HG03060 (cell line): ENCODE data around the gene NMNAT3.

Source experiments
- ATAC-seq: cut with Tn5 transposase; IDR thresholded peaks from one replicate; pipeline ENCODE4 v1.9.1; 2021; ENCODE audit warnings: low read depth, moderate number of reproducible peaks; ENCODE audit not compliant: unreplicated experiment

The NMNAT3 gene

GRCh38 chr3:139552632-139553365, 125.0 kb downstream of the NMNAT3 start:
- no peak for ATAC-seq

DNA sequence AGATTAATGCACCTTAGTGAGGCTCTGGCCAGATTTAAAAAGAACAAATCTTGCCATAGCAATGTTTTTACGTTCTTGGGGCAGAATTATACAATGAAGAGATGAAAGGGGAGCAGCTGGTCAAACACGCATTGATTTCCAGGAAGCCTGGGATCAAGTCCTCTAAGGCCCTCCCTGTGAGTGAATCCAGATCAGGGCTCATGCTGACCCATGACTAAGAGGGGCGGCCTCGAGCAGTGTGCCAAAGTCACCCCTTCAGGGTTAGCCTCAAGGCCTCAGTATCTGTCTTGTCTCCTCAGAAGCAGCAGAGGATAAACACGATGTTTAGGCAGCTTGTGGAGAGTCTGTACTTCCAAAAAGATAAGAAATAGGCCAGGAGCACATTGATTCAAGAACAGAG, 129.0 kb downstream of the NMNAT3 start:
- no peak for ATAC-seq

- no peak for ATAC-seq
Measured at GRCh38 chr3:139547666-139548065, 130.1 kb downstream of the NMNAT3 start.

DNA sequence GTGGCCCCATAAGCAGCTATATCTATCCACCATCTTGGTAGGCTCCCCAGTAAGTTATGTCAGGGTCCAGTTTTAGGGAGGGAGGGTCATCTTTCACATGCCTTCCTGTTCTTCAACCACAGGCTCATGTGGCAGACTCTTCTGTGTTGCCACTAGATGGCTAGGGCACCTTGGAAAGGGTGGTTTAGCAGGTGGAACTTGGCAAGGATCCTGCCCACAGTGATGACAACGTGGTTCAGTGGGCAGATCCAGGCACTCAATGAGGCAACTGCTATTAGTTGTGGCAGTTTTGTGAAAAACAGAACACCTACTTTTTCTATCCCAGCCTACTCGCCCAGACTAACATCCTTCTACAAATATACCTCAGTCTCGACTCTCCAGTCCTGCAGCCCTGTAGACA, 131.0 kb downstream of the NMNAT3 start:
- no peak for ATAC-seq

DNA sequence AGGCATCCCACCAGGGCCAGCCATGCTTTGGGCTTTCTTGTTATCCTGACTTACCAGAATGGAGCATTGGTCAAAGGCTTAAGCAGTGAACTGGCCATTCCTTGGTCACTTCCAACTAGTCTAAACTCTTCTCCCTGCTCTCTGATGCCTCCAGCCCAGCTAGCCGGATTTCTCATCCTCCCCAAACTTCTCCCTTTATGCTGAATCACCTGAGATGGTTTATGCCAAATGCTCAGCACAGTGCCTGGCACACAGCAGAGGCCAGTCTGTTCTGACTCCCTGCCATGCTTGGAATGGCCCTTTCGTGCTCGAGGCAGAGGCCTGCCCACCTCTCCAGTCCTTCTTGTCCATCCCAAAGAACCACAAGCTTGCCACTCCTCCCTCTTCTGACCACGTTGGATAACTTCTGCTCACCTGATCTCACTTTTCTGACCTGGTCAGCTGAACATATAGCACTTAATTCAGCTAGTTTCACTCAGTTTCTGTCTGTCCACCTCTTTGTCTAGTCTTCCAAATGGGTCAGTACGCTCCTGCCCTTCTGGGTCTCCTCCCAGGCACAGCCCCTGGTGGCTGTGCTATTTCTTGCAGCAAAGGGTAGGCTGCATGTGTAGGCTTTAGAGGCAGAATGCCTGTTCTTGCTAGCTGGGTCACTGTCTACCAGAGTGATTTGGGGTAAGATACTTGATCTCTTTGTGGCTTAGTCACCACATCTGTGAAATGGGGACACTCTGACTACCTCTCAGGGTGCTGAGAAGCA, 136.1 kb downstream of the NMNAT3 start:
- no peak for ATAC-seq

- ATAC-seq: no peak
Measured at GRCh38 chr3:139540651-139541531, 136.9 kb downstream of the NMNAT3 start.

DNA sequence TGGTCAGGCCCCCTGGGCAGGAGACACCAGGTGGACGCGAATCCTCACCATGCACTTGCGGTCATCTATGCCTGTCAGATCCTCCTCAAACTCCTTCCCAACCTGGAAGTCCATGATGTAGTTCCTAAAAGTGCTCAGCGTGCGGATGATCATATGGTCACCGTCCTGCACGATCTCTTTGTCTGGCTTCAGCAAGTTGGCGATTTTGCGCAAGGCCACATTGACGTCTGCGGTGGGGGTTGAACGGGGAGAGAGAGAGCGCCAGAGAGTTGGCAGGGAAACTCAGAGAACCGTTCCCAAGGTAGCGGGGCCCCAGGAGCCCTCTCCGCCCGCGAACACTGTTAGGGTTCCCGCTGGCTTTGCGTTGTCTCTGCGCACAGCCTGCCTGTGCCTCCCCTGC, 139.0 kb downstream of the NMNAT3 start:
- no peak for ATAC-seq

DNA sequence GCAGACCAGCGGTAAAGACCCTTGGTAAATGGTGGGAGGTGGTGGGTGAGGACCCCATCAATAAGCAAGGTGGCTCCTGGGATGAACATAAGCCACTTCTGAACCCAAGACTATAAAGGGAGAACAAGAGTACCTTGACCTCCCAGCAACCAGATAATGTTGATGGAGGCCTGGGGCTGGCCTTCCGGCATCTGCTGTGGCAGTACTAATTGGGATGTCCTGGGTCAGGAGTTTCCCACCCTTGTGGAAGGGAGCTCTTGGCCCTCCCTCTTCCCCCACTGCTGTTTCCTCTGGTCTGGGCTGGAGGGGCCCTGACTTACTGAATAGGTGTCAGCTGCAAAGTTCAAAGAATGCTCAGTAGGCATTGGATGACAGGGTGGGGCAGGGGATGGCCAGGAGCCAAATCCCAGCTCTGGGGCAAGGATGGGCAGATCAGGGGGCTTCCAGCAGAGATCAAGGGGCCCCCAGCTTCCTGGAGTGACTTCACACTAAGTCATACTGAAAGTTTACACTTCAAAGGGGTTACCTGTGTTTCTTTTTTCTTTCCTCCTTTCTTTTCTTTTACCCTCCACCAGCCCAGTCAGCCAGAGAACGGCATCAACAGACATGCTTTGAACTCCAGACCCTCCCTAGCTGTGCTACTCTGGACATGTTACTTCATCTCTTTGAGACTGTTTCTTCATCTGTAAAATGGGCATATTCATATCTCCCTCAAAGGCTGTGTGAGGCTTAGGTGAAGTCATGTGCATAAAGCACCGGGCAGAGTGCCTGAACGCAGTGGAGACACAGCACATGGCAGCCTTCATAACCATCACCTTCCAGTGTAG, 139.8 kb downstream of the NMNAT3 start:
- ATAC-seq: no peak

GRCh38 chr3:139537361-139537760, 140.4 kb downstream of the NMNAT3 start:
- no peak for ATAC-seq

GRCh38 chr3:139534992-139535879, 142.5 kb downstream of the NMNAT3 start:
- no peak for ATAC-seq

DNA sequence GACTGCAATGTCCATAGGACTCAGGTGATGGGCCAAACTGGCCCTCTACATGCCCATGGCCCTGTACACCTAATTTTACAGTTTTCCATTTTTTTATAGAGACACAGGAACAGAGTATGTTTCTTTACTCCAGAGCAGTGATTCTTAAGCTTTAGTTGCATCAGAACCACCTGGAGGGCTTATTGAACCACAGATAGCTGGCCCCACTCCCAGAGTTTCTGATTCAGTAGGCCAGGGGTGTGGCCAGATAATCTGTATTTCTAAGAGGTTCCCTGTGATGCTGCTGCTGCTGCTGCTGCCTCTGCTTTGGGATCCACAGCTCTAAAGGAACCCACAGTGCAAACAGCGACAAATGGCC, 143.3 kb downstream of the NMNAT3 start:
- ATAC-seq: peak; percentile 73

- ATAC-seq: peak; percentile 28
Measured at GRCh38 chr3:139533781-139534454, 143.9 kb downstream of the NMNAT3 start.

- no peak for ATAC-seq
Measured at GRCh38 chr3:139532976-139533375, 144.8 kb downstream of the NMNAT3 start.

- no peak for ATAC-seq
Measured at GRCh38 chr3:139530717-139531116, 147.1 kb downstream of the NMNAT3 start.

DNA sequence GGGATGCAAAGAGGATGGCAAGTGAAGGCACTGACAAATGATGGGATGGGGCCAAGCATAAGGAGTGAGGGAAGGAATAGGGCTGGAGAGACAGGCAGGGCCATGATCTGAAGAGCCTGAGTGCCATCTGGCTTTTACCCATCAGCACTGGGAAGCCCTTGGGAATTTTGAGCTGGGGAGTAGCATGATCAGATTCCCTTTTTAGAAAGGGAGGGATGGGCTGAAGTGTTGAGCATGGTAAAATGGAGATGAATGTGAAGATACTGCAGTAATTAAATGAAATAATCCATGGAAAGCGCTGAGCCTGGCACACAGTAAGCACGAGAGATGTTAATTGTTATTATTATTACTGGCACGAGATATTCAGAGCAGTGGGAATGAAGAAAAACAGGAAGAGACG, 148.1 kb downstream of the NMNAT3 start:
- ATAC-seq: no peak

- ATAC-seq: no peak
Measured at GRCh38 chr3:139528924-139529323, 148.8 kb downstream of the NMNAT3 start.

DNA sequence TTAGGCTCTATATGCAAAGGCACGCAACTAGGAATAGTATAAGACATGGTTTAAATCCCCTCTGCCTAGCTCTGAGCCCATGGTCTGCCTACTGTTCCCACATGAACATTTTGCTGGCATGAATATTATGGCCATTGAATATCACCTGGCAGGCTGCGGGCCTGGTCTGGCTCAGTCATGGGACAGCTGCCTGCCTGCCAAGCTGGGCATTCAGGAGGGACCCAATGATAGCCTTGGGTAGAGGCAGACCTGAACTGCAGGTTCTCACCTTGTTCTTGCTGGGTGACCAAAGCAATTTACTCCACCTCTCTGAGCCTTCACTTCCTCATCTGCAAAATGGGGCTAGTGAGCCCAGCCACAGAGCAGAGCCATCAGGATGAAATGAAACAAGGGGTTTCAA, 149.5 kb downstream of the NMNAT3 start:
- ATAC-seq: no peak

GRCh38 chr3:139527265-139527664, 150.5 kb downstream of the NMNAT3 start:
- no peak for ATAC-seq

- no peak for ATAC-seq
Measured at GRCh38 chr3:139526146-139526545, 151.6 kb downstream of the NMNAT3 start.
